ENCODE measurements around the gene CNTNAP2.

- no peak for TF ChIP-seq CTCF (IDR thresholded peaks at IDR 0.05; ENCODE audit: borderline replicate concordance, extremely low read depth, low read length, poor library complexity, severe bottlenecking)
- no peak for TF ChIP-seq EZH2 (IDR thresholded peaks at IDR 0.05; ENCODE audit: borderline replicate concordance, low read depth, low read length, severe bottlenecking)
Observed at GRCh38 chr7:147650991-147651390, 1534.4 kb downstream of the CNTNAP2 start.
